Measurements from ENCODE around the gene UXT.
"Not testable (repeated sequence)": the region's sequence is repeated elsewhere in the genome, so short reads cannot be mapped to it uniquely, and the experiment has no call there.

Gene UXT

GRCh38 chrX:47612418-47612817, 46.6 kb downstream of the UXT start:
- DNase-seq = no peak

- no peak for DNase-seq
Measured at GRCh38 chrX:47611926-47612325, 47.1 kb downstream of the UXT start.

- DNase-seq = no peak
Measured at GRCh38 chrX:47611489-47611888, 47.5 kb downstream of the UXT start.

- no peak for DNase-seq
Measured at GRCh38 chrX:47610511-47610910, 48.5 kb downstream of the UXT start.

- DNase-seq = peak; percentile 62
Measured at GRCh38 chrX:47608130-47608810, 50.7 kb downstream of the UXT start.

- no peak for DNase-seq
Measured at GRCh38 chrX:47607091-47607490, 51.9 kb downstream of the UXT start.

- DNase-seq = peak; percentile 16
Measured at GRCh38 chrX:47605024-47605423, 54.0 kb downstream of the UXT start.

GRCh38 chrX:47603125-47603524, 55.9 kb downstream of the UXT start:
- DNase-seq = not testable (repeated sequence)

Data from hematopoietic multipotent progenitor cell treated with erythropoietin and hydrocortisone succinate and interleukin-3 and kit ligand, for 4 days (in vitro differentiated cells).